ENCODE measurements around the gene MED8. TPM values are rescaled to one million over a fixed set of nuclear protein-coding genes. Genes with fewer than 3 reads are reported as not detected.

The MED8 gene
- total and polyA plus RNA-seq, 5 donors from 2014 or later: 18.4 to 51.3 (median 45.9) TPM

DNA sequence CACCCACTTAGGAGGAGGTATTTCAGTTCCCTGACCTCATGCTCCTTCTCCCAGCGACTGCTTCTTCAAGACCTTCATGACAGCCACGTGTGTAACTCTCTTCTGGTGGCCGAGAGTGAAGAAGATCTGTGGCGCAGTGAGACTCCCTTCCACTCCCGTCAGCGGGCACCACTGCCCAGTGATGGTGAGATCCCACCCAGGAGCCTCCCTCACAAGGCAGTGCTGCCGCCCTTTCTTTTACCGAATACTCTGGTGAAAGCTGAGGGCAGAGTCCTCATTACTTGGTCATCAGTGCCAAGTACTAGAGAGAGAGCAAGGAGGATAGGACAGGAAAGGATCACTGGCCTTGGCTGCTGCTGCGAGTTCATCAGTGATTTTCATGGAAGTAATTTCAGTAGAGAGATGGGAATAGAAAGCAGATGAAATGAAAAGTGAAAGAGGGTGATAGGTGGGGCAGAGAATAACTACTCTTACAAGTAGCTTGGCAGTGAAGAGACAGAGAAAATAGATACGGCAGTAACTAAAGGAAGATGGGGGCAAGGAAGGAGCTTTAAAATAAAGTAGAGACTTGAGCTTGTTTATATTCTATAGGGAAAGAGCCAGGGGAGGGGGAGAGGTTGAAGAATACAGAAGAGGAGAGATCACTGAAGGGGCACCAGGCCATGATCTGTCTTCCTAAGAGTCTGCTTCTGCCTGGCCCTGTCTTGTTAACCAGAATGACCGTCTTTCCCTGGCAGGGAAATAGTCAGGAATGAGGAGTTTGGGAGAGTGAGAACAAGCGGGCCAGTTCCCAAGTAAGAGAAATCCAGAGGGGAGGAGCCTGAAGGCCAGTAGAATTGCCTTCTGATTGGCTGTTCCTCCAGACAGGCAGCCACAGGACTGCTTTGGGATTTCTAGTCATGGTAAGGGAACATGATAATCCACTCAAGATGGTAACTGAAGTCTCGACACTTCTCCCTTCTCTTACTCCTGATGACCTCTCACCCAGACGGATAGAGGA is 45.8 kb upstream of the MED8 start:
- Histone ChIP-seq H3K4me3 (ENCODE audit: low read depth, low read length) (no peak overlapping the region), H3K27me3 (ENCODE audit: control insufficient read depth, insufficient read depth, low read length) (no peaks in the 10 kb centered on the region), H3K4me1 (ENCODE audit: control insufficient read depth, insufficient read depth, low read length, poor library complexity, severe bottlenecking) (no peaks in the 10 kb centered on the region), H3K36me3 (ENCODE audit: control insufficient read depth, insufficient read depth, low read length) (peaks cover 71% of the 10 kb centered on the region), H3K9me3 (ENCODE audit: control insufficient read depth in 2 of 2, low read length in 2 of 2) (no peaks in the 10 kb centered on the region), H3K27ac (ENCODE audit: insufficient read depth, low read length, poor library complexity, severe bottlenecking) (no peak overlapping the region)
- Mint-ChIP-seq H3K4me1 (no peaks in the 10 kb centered on the region), H3K4me3 (no peak overlapping the region), H3K27ac (peak overlapping the region; percentile 1 to 31 (median 3)), H3K9me3 (no peaks in the 10 kb centered on the region), H3K36me3 (peaks cover 50% of the 10 kb centered on the region), H3K27me3 (no peaks in the 10 kb centered on the region)
- ATAC-seq (ENCODE audit: low read depth in 2 of 2): no peak
- DNase-seq: no peak

DNA sequence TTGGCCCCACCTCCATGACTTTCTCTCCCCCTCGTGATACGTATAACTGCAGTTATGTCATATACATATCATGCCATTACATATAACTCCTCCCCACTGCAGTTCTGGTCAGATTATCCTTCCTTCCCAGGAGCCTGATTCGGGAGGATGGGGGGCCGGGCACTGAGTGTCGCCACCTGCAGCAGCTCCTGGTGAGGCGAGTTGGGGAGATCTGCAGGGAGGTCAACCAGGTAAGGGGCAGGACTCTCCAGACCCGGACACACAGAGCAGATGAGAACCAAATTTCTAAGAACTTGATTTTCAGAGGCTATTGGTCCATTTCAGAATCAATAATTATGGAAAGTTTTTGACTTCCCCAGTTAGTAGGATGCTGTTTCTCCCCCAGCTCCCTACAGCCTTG is 44.7 kb upstream of the MED8 start:
- no peaks in the 10 kb centered on the region for H3K9me3 ChIP-seq (ENCODE audit: control insufficient read depth in 2 of 2, low read length in 2 of 2)
- peaks cover 71% of the 10 kb centered on the region for H3K36me3 ChIP-seq (ENCODE audit: control insufficient read depth, insufficient read depth, low read length)
- H3K4me3 Mint-ChIP-seq: no peak overlapping the region
- no peak overlapping the region for H3K4me3 ChIP-seq (ENCODE audit: low read depth, low read length)
- no peaks in the 10 kb centered on the region for H3K27me3 Mint-ChIP-seq
- no peaks in the 10 kb centered on the region for H3K9me3 Mint-ChIP-seq
- H3K4me1 ChIP-seq (ENCODE audit: control insufficient read depth, insufficient read depth, low read length, poor library complexity, severe bottlenecking): no peaks in the 10 kb centered on the region
- no peaks in the 10 kb centered on the region for H3K27me3 ChIP-seq (ENCODE audit: control insufficient read depth, insufficient read depth, low read length)
- no peak overlapping the region for H3K27ac ChIP-seq (ENCODE audit: insufficient read depth, low read length, poor library complexity, severe bottlenecking)
- ATAC-seq (ENCODE audit: low read depth in 2 of 2) (no peak), DNase-seq (no peak)
- H3K36me3 Mint-ChIP-seq: peaks cover 60% of the 10 kb centered on the region
- H3K27ac Mint-ChIP-seq: peak overlapping the region in 2 of 3 donors; percentile 1 to 11
- no peaks in the 10 kb centered on the region for H3K4me1 Mint-ChIP-seq

DNA sequence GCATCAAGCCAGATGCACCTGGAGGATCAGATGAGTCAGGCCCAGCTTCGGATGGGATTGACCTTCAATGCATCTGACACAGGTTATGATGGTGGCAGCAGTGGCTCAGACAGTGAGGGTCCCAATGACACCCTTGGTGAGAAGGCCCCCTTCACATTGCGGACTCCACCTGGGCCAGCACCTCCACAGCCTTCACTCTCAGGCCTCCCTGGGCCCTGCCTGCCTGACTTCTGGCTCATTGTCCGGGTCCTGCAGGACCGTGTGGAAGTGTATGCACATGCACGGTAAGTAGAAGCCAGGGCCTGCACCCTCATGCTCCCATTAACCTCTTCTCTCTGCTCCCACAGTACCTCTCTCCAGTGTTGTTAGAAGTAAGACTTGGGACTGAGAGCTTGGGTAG is 43.3 kb upstream of the MED8 start:
- ATAC-seq (ENCODE audit: low read depth in 2 of 2): no peak
- Mint-ChIP-seq H3K4me3 (no peak overlapping the region), H3K4me1 (no peaks in the 10 kb centered on the region), H3K36me3 (peaks cover 62% of the 10 kb centered on the region), H3K9me3 (no peaks in the 10 kb centered on the region), H3K27ac (no peak overlapping the region), H3K27me3 (no peaks in the 10 kb centered on the region)
- no peak overlapping the region for H3K27ac ChIP-seq (ENCODE audit: insufficient read depth, low read length, poor library complexity, severe bottlenecking)
- H3K27me3 ChIP-seq (ENCODE audit: control insufficient read depth, insufficient read depth, low read length): no peaks in the 10 kb centered on the region
- peaks cover 78% of the 10 kb centered on the region for H3K36me3 ChIP-seq (ENCODE audit: control insufficient read depth, insufficient read depth, low read length)
- no peak for DNase-seq
- no peaks in the 10 kb centered on the region for H3K9me3 ChIP-seq (ENCODE audit: control insufficient read depth in 2 of 2, low read length in 2 of 2)
- H3K4me1 ChIP-seq (ENCODE audit: control insufficient read depth, insufficient read depth, low read length, poor library complexity, severe bottlenecking): no peaks in the 10 kb centered on the region
- H3K4me3 ChIP-seq (ENCODE audit: low read depth, low read length): no peak overlapping the region

DNA sequence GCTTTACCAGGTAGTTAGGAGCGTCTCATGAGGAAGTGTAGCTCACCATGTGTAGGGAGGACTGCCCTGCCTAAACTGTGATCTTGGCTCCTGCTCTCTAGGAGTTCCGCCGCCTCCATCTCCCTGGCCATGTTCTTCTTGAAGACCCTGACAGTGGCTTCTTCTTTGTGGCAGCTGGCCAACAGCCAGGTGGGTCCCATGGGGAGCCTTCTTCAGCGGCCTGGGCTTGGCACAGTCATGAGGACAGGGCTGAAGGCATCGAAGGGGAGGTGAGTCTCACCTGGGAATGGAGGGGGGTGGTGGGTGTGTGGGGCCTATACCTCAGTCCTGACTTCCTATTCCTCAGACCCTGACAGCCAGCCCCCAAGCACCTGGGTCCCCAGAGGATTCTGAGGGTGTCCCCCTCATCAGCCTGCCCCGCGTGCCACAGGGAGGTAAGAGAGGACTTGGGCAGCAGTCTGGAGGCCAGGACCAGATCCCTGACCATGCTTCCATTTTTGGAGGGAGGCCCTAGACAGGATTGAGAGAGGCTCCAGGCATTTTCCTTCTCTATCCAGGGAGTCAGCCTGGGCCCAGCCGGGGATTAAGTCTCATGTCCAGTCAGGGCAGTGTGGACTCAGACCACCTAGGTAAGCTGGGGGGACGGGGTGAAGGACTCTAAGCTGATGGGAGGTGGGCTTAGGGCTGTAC is 42.7 kb upstream of the MED8 start:
- H3K4me1 Mint-ChIP-seq: no peaks in the 10 kb centered on the region
- H3K27me3 Mint-ChIP-seq: no peaks in the 10 kb centered on the region
- no peaks in the 10 kb centered on the region for H3K9me3 Mint-ChIP-seq
- peaks cover 63% of the 10 kb centered on the region for H3K36me3 Mint-ChIP-seq
- H3K27ac Mint-ChIP-seq: peak overlapping the region in 1 of 3 donors; percentile 32
- Histone ChIP-seq H3K36me3 (ENCODE audit: control insufficient read depth, insufficient read depth, low read length) (peaks cover 84% of the 10 kb centered on the region), H3K4me1 (ENCODE audit: control insufficient read depth, insufficient read depth, low read length, poor library complexity, severe bottlenecking) (no peaks in the 10 kb centered on the region), H3K27ac (ENCODE audit: insufficient read depth, low read length, poor library complexity, severe bottlenecking) (no peak overlapping the region), H3K4me3 (ENCODE audit: low read depth, low read length) (no peak overlapping the region), H3K27me3 (ENCODE audit: control insufficient read depth, insufficient read depth, low read length) (no peaks in the 10 kb centered on the region), H3K9me3 (ENCODE audit: control insufficient read depth in 2 of 2, low read length in 2 of 2) (no peaks in the 10 kb centered on the region)
- no peak for DNase-seq
- H3K4me3 Mint-ChIP-seq: no peak overlapping the region
- ATAC-seq (ENCODE audit: low read depth in 2 of 2): no peak

DNA sequence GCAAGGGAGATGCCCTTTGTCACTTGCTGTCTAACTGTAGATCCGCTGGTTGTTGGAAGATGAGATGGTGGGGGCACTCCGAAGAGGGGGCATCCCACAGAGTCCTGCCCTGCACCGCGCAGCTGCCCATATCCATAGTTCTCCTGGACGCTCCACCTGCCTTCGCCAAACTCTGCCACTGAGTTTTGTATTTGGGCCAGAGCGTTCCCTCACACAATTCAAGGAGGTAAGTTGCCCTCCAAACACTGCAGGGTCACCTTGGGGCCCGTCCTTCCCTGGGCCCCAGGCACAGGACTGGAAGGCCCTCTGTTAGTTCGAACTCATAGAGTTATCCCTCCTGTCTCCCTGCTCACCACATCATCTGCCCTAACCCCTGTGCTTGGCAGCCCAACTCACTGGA is 42.1 kb upstream of the MED8 start:
- DNase-seq (no peak), ATAC-seq (ENCODE audit: low read depth in 2 of 2) (no peak)
- Mint-ChIP-seq H3K27me3 (no peaks in the 10 kb centered on the region), H3K4me1 (peaks cover 0 to 1% (median 0%) of the 10 kb centered on the region in 4 donors), H3K36me3 (peaks cover 69% of the 10 kb centered on the region), H3K4me3 (no peak overlapping the region), H3K9me3 (no peaks in the 10 kb centered on the region), H3K27ac (peak overlapping the region in 1 of 3 donors; percentile 32)
- H3K27me3 ChIP-seq (ENCODE audit: control insufficient read depth, insufficient read depth, low read length): no peaks in the 10 kb centered on the region
- peaks cover 87% of the 10 kb centered on the region for H3K36me3 ChIP-seq (ENCODE audit: control insufficient read depth, insufficient read depth, low read length)
- no peak overlapping the region for H3K27ac ChIP-seq (ENCODE audit: insufficient read depth, low read length, poor library complexity, severe bottlenecking)
- H3K9me3 ChIP-seq (ENCODE audit: control insufficient read depth in 2 of 2, low read length in 2 of 2): no peaks in the 10 kb centered on the region
- no peaks in the 10 kb centered on the region for H3K4me1 ChIP-seq (ENCODE audit: control insufficient read depth, insufficient read depth, low read length, poor library complexity, severe bottlenecking)
- no peak overlapping the region for H3K4me3 ChIP-seq (ENCODE audit: low read depth, low read length)

DNA sequence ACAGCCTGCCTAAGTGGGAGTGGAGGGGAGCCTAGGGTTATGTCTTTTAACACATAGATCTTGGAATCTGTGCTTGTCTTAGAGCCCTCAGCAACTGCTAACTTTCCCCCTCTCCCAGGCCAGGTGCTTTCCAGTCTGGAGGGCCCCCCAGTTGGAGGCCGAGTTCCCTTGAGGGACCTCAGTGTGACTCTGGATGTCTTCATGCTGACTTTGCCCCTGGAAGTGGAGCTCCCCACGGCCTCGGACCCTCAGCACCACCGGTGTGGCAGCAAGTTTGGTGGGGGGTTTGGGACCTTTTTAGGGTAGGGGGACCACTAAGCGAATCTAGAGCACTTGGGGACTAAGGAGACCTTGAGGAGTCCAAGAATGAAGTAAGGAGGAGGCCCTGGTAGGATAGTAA is 41.2 kb upstream of the MED8 start:
- Mint-ChIP-seq H3K4me1 (peaks cover 0 to 2% (median 0%) of the 10 kb centered on the region in 4 donors), H3K27me3 (no peaks in the 10 kb centered on the region), H3K27ac (no peak overlapping the region), H3K36me3 (peaks cover 67% of the 10 kb centered on the region), H3K9me3 (no peaks in the 10 kb centered on the region), H3K4me3 (no peak overlapping the region)
- H3K4me1 ChIP-seq (ENCODE audit: control insufficient read depth, insufficient read depth, low read length, poor library complexity, severe bottlenecking): no peaks in the 10 kb centered on the region
- H3K36me3 ChIP-seq (ENCODE audit: control insufficient read depth, insufficient read depth, low read length): peaks cover 89% of the 10 kb centered on the region
- no peak overlapping the region for H3K27ac ChIP-seq (ENCODE audit: insufficient read depth, low read length, poor library complexity, severe bottlenecking)
- DNase-seq (no peak), ATAC-seq (ENCODE audit: low read depth in 2 of 2) (no peak)
- no peaks in the 10 kb centered on the region for H3K9me3 ChIP-seq (ENCODE audit: control insufficient read depth in 2 of 2, low read length in 2 of 2)
- no peaks in the 10 kb centered on the region for H3K27me3 ChIP-seq (ENCODE audit: control insufficient read depth, insufficient read depth, low read length)
- H3K4me3 ChIP-seq (ENCODE audit: low read depth, low read length): no peak overlapping the region

DNA sequence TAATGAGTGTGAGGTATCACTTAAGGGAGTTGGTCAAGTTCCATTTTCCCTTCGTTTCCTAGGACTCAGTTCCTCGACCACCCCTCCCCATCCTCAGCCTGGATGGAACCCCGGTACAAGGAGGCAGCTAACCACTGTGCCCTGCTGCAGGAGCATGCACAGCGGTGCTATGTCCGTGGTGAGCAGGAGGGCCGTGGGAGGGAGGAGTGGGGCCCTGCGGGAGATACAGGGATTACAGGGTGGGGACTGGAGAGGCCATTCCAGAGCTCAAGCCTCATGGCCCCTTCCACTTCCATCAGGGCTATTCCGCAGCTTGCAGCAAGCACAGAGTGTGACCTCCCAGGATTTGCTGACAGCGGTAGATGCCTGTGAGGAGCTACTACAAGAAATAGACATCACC is 38.3 kb upstream of the MED8 start:
- Mint-ChIP-seq H3K27ac (no peak overlapping the region), H3K4me3 (no peak overlapping the region), H3K36me3 (peaks cover 52% of the 10 kb centered on the region), H3K4me1 (peaks cover 0 to 4% (median 0%) of the 10 kb centered on the region in 4 donors), H3K9me3 (peaks cover 0 to 1% (median 0%) of the 10 kb centered on the region in 7 donors), H3K27me3 (no peaks in the 10 kb centered on the region)
- ATAC-seq (ENCODE audit: low read depth in 2 of 2) (no peak), DNase-seq (no peak)
- Histone ChIP-seq H3K27me3 (ENCODE audit: control insufficient read depth, insufficient read depth, low read length) (no peaks in the 10 kb centered on the region), H3K36me3 (ENCODE audit: control insufficient read depth, insufficient read depth, low read length) (peaks cover 87% of the 10 kb centered on the region), H3K4me1 (ENCODE audit: control insufficient read depth, insufficient read depth, low read length, poor library complexity, severe bottlenecking) (no peaks in the 10 kb centered on the region), H3K27ac (ENCODE audit: insufficient read depth, low read length, poor library complexity, severe bottlenecking) (no peak overlapping the region), H3K4me3 (ENCODE audit: low read depth, low read length) (no peak overlapping the region), H3K9me3 (ENCODE audit: control insufficient read depth in 2 of 2, low read length in 2 of 2) (no peaks in the 10 kb centered on the region)
